ENCODE data around the gene CLPTM1L.

- TF ChIP-seq CTCF (IDR thresholded peaks at IDR 0.05 in 8 of 11, conservative IDR thresholded peaks at IDR 0.05 in 3 of 11) = no peak
- TF ChIP-seq POLR2AphosphoS5 (IDR thresholded peaks at IDR 0.05) = no peak
Observed at GRCh38 chr5:1268056-1268455, 76.8 kb downstream of the CLPTM1L start.
